HG03097 (cell line): ENCODE data around the gene NPHP3.

Experiments used
- ATAC-seq: cut with Tn5 transposase; IDR thresholded peaks from one replicate; pipeline ENCODE4 v1.9.1; 2021; ENCODE audit not compliant: unreplicated experiment, low FRiP score

NPHP3 gene

DNA sequence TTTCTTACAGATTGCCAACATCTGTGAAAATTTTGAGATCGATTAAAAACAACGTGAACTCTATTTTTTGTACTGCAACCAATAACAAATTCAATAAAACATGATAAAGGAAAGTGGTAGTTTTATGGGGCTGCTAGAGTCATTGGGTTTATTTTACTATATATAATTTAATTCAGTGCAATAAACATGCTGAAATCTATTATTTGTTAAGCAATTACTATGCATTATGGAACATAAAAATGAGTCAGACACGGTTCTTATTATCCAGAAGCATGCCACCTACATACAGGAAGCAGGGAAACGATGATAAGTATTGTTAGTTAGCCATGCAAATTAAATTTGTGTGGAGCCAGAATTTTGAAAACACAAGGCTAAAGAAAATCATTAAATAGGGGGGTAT lies 27.2 kb downstream of the NPHP3 start:
- no peak for ATAC-seq

DNA sequence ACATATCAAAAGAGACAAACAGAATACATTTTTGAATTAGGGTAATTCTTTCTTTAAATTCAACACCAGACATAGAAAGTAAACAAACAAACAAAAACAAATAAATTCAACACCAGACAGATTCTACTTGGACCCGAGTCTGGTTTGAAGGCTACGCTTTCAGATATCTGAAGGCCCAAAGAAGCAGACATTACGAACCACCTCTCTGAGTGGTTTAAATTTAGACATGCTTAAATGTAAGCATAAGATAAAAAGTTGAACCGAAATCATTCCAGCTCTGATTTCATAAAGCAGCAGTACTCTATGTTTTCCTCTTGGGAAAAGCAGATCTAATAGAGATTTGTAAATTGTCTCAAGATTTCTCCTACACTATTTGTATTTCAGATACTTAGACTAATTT lies 32.2 kb downstream of the NPHP3 start:
- ATAC-seq = no peak

DNA sequence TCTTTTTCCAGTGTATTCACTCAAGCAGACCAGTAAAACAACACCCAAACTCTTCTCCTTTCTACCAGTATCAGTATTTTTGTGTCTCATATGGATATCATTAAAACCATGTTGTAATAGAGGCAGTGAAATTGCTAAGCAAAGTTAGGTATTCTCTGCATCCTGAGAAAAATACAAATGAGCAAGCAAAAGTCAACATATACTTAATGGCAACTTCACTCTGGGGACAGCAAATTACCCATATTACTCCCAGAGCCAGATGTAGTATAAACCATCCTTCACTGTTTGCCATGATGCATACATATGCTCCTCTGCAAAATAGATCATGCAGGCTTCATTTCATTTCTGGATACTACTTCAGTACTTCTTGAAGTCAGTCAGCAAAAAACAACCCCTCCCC lies 40.0 kb downstream of the NPHP3 start:
- no peak for ATAC-seq

DNA sequence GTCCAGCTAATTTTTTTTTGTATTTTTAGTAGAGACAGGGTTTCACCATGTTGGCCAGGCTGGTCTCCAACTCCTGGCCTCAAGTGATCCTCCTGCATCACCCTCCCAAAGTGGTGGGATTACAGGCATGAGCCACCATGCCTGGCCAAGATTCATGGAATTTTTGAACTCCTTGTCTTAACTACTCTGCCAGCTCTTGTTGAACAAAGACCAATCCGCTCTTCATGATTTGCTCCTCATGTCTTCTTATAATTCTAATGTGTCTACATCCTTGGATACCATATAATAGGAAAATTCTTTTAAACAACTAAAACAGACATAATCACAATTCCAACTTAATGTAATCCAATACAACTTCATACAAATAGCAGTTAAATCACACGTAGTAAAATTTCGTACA lies 40.8 kb downstream of the NPHP3 start:
- ATAC-seq = no peak

DNA sequence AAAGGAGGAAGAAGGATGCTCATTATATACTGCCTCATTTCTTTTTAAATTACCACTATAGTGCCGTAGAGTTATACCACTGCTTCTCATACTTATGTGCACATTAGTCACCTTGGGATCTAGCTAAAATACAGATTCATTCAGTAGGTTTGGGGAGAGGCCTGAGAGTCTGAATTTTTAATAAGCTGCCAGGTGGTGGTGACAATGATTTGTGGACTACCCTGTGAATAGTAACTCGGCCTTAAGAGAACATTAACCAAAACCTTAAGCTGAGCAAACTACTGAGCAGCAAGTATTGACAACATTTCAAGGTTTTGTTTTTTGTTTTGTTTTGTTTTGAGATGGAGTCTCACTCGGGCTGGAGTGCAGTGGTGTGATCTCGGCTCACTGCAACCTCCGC lies 42.3 kb downstream of the NPHP3 start:
- ATAC-seq = no peak

DNA sequence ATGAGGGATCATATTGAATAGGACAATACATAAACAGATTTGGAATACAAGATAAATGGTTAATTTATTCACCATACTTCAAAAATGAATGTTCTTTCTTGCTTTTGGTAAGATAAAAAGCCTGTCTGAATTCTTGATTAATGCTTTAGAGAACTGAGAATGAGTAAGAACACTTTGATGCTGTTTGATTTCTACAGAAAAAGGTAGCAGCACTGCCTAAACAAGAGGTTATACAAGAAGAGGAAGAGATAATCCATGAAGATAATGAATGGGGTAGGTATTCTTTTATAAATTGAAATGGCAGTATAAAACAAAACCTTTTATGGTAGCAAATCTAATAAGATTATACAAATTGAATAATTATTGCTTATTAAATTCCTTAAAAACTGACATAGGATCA lies 46.8 kb downstream of the NPHP3 start:
- ATAC-seq = no peak

DNA sequence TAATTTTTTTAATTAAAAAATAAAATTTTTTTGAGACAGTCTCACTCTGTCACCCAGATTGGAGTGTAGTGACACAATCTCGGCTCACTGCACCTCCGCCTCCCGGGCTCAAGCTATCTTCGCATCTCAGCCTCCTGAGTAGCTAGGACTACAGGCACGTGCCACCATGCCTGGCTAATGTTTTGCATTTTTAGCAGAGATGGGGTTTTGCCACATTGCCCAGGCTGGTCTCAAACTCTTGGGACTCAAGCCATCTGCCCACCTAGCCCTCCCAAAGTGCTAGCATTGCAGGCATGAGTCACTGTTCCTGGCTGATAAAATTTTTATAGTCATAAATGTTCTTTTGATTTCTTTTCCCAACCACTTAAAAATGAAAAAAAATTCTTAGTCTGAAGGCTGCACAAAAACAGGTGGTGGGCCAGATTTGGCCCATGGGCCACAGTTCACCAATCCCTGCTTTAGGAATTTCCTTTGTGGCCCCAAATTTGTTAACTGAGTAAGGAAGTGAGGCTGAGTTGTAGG lies 52.9 kb downstream of the NPHP3 start:
- no peak for ATAC-seq

DNA sequence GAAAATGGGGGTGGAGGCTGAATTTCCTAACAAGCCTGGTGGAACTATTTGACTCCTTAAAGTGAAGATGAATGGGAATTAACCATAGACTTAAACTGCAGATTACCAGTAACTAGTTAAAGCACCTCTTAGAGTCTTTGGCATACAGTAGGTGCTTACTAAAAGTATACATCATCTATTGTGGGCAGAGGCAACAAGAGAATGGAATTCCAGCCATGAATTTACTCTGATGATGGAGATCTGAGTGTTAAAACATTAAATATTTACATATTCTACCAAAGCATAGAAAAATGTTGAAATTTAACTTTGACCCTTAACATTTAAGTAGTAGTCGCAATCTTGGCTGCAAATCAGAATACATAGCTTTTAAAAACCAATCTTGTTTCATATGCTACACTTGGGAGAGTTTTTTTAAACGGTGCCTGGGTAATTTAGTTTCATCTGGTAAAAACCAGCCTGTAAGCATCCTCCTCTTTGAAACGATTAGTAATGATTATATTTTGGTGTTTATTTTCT lies 56.9 kb downstream of the NPHP3 start:
- ATAC-seq = no peak

DNA sequence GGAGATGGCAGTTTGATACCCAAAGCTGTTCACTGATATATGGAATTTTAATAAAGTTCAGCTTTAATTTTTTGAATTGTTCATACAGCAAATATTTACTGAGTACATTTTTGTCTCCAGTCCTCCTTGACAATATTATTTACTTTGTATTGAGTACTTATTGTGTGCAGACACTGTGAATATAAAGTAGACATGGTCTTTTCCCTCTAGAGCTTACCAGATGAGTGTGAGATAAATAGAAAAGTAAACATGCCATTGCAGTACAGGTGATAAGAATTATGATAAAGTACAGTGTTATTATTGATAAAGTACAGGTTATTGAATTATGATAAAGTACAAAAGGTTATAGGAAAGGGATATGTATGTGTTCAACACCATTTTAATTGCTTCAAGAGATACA lies 60.0 kb downstream of the NPHP3 start:
- no peak for ATAC-seq

DNA sequence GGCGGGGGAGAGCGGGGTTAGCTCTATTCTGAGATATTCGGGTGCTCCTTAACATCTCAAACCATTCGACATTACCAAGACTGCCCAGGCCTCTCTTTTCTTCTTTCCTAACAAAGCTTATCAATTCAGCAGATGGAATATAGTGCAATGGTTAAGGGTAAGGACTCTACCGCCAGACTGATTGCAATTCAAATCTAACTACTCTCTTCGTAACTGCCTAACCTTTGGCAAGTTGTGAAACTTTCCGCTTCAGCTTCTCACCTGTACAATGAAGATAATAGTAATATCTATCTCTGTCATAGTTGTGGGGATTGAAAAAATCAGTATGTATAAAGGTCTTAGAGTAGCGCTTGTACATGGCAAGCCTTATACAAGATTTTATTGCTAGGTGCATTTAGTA lies 61.1 kb downstream of the NPHP3 start:
- no peak for ATAC-seq

DNA sequence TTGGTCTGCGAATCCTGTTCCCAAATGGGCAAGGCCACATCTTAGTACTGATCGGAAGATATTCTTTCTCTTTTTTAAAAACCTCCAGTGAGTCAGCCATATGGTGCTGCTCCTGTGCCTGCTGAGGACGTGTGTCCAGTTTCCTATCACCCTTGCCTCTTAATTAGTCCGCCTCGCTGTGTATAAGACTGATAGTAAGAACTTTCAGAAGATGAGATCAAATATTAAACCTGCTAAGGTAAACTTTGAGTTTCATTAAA lies 61.5 kb downstream of the NPHP3 start:
- ATAC-seq = no peak

DNA sequence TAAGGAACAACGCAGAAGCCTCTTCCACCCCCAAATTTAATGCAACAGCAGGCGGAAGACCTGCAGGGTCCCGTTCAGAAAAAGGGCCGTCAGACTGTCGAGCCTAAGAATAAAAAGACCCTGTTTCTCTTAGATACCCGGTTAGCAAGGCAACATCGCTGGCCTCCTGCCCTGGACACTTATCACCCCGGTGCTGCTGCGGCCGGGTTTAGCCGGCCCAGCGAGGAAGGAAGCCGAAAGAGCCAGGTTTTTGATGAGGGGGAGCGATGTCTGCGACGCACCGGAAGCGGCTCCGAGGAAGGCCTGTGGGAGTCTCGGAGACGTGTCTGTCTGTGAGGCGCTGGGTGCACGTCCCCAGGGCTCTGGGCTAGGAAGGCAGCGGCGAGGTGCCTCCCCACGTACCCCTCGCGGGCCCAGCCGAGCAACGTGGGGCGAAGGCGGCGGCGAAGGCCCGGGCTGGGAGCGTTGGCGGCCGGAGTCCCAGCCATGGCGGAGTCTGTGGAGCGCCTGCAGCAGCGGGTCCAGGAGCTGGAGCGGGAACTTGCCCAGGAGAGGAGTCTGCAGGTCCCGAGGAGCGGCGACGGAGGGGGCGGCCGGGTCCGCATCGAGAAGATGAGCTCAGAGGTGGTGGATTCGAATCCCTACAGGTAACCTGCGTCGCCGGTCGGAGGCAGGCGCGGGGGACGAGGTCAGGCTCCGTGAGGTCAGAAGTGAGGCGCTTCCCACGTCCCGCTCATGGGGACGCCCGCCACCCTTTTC lies 62.0 kb downstream of the NPHP3 start, which contains the start of gene UBA5:
Gene UBA5 (plus strand): TSS at position 278 of the 759 bp plus-strand sequence. CDS start 209 bp downstream, at position 487.
- peak; percentile 58 for ATAC-seq

DNA sequence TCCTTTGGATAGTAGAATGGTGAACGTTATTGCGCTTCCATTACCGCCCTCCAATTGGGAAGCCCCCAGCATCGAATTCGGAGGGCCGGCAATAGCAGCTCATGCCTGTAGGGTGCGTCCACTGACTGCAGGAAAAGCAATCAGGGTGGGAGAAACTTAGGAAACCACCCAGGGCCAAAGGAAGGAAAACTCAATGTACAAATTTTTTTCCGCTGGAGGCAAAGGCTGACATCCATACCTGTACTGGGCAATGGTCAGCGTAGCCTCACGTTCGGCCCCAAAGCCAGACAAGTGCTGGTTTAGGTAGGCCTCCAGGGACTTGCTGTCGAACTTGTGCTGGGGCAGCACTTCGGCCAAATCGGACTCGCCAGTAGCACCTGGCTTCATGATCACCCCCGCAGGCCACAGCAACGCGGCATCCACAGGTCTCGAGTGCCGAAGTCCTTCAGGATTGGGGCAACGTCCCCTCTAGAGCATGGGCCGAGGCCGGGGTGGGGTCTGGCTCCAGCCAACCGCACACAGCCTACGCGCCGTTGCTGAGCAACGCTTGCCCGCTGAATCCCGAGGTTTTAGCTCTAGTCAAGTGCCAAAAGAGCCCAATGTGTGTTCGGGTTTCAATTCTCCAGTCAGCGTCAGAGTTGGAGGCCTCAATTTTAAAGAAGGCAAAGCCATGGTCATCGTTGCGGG lies 62.7 kb downstream of the NPHP3 start, which contains the start of gene ACAD11:
Gene ACAD11 (minus strand): TSS at position 445 of the 687 bp plus-strand sequence. CDS start 58 bp downstream, at position 387.
- ATAC-seq = peak; percentile 51

DNA sequence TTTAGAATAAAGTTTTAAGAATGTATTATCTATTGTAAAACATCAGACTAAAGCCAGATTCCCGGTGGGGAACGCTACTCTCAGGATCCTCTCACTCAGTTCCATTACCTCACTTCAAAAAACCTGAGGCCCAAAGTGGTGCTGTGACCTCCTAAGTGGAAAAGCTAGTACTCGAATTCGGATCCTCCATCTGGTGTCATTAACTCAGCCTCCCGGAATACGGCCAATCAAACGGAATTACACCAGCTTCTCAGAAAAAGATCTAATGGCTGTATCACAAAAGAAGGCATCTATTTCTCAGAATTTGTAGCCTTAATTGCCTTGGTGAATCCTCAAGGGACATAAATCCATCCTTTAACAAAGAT lies 63.2 kb downstream of the NPHP3 start:
- ATAC-seq = no peak

DNA sequence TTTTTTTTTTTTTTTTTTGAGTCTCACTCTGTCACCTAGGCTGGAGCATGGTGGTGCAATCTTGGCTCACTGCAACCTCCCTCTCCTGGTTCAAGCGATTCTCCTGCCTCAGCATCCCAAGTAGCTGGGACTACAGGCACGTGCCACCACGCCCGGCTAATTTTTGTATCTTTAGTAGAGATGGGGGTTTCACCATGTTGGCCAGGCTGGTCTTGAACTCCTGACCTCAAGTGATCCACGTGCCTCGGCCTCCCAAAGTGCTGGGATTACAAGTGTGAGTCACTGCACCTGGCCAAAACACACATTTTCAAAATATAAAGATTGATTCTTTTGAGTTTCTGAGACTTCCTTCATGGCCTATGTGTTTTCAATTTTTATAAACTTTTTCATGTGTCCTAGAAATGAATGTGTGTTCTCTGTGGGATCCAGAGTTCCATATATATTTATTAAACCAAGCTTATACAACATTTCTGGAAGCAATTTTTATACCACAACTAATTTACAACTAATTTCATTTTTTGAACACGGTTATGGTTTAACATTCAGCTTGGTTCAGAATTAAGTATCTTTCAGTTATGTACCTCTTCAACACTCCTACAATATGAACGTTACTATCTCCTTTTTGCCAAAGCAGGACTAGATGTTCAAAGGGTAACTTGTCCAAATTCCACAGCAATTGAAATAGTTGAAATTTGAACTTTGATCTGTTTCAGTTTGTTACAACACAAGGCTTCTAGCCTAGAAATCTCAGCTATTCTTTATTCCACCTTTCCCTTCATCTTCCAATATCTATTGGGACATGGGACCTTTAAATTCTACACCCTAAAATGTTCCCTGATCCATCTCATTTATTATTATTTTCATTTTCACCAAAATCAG lies 64.1 kb downstream of the NPHP3 start:
- ATAC-seq = no peak

DNA sequence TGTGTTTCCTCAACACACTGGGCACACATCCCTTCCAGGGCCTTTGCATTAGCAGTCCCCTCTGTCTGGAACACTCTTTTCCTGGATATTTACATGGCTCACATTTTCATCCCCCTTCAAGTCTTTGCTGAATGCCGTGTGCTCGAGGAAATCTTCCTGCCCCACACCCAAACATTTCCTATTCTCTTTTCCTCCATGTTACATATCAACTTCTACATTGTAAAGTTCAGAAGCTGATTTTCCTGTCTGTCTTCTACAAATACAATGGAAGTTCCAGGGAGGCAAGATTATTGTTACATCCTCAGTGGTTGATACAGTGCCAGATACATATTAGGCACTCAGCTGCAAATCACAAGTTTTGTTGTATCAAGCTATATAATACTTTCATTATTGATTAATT lies 66.7 kb downstream of the NPHP3 start:
- no peak for ATAC-seq

DNA sequence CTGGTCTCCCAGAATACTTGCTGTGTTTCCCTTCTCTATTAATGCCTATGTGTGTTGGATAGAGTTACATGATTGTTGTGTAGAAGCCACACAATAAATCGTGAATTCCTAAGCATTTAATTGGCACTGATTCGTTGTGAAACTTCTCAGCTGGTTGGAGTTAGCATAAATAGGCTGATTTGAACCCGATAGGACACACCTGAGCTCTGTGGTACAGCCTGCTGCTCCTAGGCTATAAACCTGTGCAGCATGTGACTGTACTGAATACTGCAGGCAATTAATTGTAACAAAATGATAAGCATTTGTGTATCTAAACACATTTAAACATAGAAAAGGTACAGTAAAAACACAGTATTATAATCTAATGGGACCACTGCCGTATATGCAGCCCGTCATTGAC lies 67.5 kb downstream of the NPHP3 start:
- ATAC-seq = no peak

DNA sequence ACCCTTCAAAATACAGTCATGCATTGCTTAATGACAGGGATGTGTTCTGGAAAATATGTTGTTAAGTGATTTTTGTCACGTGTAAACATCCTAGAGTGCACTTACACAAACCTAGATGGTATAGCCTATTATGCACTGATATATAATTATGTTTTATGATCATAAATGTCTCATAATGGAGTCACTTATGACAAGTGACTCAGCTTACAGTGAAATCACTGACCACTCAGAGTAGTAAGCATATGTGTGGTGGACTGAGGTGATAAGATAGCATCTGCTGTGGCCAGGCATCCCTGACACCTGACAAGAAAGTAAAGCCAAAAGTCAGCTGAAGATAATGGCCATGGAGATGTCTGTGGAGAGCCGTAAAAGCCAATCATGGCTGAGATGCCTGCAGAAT lies 68.0 kb downstream of the NPHP3 start:
- no peak for ATAC-seq

DNA sequence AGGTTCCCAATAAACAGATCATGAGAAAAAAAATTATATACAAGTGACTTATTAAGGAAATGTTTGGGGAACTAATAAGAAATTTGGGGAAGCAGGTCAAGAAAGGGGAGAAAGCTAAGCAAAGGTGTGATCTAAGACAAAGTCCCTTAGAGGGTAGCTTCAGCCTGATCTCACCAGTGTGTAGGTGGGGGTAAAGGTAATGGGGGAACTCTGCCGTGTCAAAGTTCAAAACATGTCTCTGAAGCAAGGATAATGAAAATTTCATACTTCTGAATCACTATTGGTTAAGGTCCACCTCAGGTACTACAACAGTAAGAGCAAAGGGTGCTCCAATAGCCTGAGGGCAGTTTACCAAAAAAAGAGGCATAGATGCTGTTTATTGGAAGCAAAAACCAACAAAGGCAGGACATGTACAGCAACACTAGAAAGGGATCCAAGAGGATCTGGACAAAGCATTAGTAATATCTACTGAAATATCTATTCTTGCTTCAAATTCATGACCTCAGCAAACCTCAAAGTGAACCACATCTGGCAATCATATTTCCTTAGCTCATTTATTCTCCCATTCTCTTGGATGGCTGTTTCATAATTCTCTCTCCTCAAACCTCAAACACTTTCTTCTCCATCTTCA lies 69.5 kb downstream of the NPHP3 start:
- ATAC-seq = no peak

DNA sequence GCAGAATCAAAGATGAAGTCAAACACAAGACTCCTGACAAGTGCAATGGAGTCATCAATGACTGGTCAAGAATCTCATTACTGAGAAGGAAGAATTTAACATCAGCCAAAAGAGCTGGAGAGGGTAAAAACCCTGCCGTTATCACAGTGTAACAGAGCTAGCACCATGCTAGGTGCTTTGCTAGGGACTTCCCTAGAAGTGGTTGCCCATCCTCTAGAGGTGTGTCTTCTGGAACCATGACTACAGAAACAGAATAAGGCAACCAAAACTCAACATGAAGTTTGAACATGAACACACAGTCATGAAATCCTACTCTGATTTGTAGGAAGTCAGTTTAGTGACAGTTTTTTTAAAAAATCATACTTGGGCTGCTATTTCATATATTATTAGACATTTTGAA lies 72.1 kb downstream of the NPHP3 start:
- ATAC-seq = no peak

DNA sequence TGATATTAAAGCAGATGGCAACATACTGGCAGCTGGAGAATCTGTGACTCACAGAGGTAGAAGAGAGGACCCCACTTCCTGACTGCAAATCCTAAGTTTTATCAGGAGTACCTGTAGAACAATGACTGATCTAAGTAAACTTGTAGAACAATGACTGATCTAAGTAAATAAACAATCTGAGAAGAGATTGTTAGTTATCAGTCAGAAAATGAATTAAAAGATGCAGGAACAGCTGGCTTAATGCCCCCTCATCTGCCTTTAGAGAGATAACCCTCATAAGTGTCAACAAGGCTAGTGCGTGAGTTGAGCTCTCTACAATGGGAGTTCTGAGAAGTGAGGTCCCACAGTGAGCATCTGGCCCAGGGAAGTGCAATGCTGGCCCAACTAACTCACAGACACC lies 77.2 kb downstream of the NPHP3 start:
- no peak for ATAC-seq
